Activated naive CD4-positive, alpha-beta T cell treated with anti-CD3 and anti-CD28 coated beads, Interleukin-2, amount 50 U/mL, for 24 hours (primary cell): ENCODE measurements around the gene P2RY2.
"Not testable (repeated sequence)": the region's sequence is repeated elsewhere in the genome, so short reads cannot be mapped to it uniquely, and the experiment has no call there.

Experiments
- H3K27ac Mint-ChIP-seq: one replicate; pipeline ENCODE4 v1.8.0; 2021; ENCODE audit warnings: mild to moderate bottlenecking, mixed read lengths
- H3K27me3 Mint-ChIP-seq: one replicate; pipeline ENCODE4 v1.8.0; 2021; ENCODE audit warnings: mixed read lengths
- H3K36me3 Mint-ChIP-seq: one replicate; pipeline ENCODE4 v1.8.0; 2021; ENCODE audit warnings: mixed read lengths
- H3K4me1 Mint-ChIP-seq: one replicate; pipeline ENCODE4 v1.8.0; 2021; ENCODE audit warnings: mixed read lengths
- H3K4me3 Mint-ChIP-seq: one replicate; pipeline ENCODE4 v1.8.0; 2021; ENCODE audit warnings: mild to moderate bottlenecking, mixed read lengths
- H3K9me3 Mint-ChIP-seq: one replicate; pipeline ENCODE4 v1.8.0; 2021; ENCODE audit warnings: mixed read lengths

The P2RY2 gene

GRCh38 chr11:73196576-73196975 is 21.5 kb upstream of the P2RY2 start:
- no peaks in the 10 kb centered on the region for H3K36me3 Mint-ChIP-seq
- H3K9me3 Mint-ChIP-seq: no peaks in the 10 kb centered on the region
- no peaks in the 10 kb centered on the region for H3K27me3 Mint-ChIP-seq
- H3K4me3 Mint-ChIP-seq: no peak overlapping the region
- H3K4me1 Mint-ChIP-seq: no peaks in the 10 kb centered on the region
- no peak overlapping the region for H3K27ac Mint-ChIP-seq

- Mint-ChIP-seq H3K27ac (no peak overlapping the region), H3K27me3 (no peaks in the 10 kb centered on the region), H3K9me3 (no peaks in the 10 kb centered on the region), H3K36me3 (no peaks in the 10 kb centered on the region), H3K4me1 (no peaks in the 10 kb centered on the region), H3K4me3 (no peak overlapping the region)
These were observed 20.7 kb upstream of the P2RY2 start for GRCh38 chr11:73197348-73197747.

- H3K27me3 Mint-ChIP-seq, H3K4me1 Mint-ChIP-seq, H3K27ac Mint-ChIP-seq, H3K4me3 Mint-ChIP-seq, H3K36me3 Mint-ChIP-seq, H3K9me3 Mint-ChIP-seq: not testable (repeated sequence)
These were observed 20.3 kb upstream of the P2RY2 start for GRCh38 chr11:73197787-73198186.

- H3K4me1 Mint-ChIP-seq: no peaks in the 10 kb centered on the region
- H3K36me3 Mint-ChIP-seq: no peaks in the 10 kb centered on the region
- peaks cover 2% of the 10 kb centered on the region for H3K27me3 Mint-ChIP-seq
- no peak overlapping the region for H3K27ac Mint-ChIP-seq
- no peak overlapping the region for H3K4me3 Mint-ChIP-seq
- H3K9me3 Mint-ChIP-seq: no peaks in the 10 kb centered on the region
These were observed 19.4 kb upstream of the P2RY2 start for GRCh38 chr11:73198677-73199076.

- no peaks in the 10 kb centered on the region for H3K36me3 Mint-ChIP-seq
- H3K4me1 Mint-ChIP-seq: no peaks in the 10 kb centered on the region
- no peak overlapping the region for H3K4me3 Mint-ChIP-seq
- H3K27ac Mint-ChIP-seq: no peak overlapping the region
- H3K9me3 Mint-ChIP-seq: no peaks in the 10 kb centered on the region
- peaks cover 2% of the 10 kb centered on the region for H3K27me3 Mint-ChIP-seq
These were observed 18.6 kb upstream of the P2RY2 start for GRCh38 chr11:73199446-73199845.

- Mint-ChIP-seq H3K4me3 (no peak overlapping the region), H3K36me3 (no peaks in the 10 kb centered on the region), H3K27ac (no peak overlapping the region), H3K27me3 (peaks cover 3% of the 10 kb centered on the region), H3K4me1 (no peaks in the 10 kb centered on the region), H3K9me3 (no peaks in the 10 kb centered on the region)
These were observed 17.8 kb upstream of the P2RY2 start for GRCh38 chr11:73200256-73200655.

- Mint-ChIP-seq H3K4me1 (no peaks in the 10 kb centered on the region), H3K4me3 (no peak overlapping the region), H3K9me3 (no peaks in the 10 kb centered on the region), H3K36me3 (no peaks in the 10 kb centered on the region), H3K27ac (no peak overlapping the region), H3K27me3 (peaks cover 3% of the 10 kb centered on the region)
These were observed 16.8 kb upstream of the P2RY2 start for GRCh38 chr11:73201249-73201648.

- Mint-ChIP-seq H3K36me3 (no peaks in the 10 kb centered on the region), H3K27ac (no peak overlapping the region)
These were observed 15.9 kb upstream of the P2RY2 start for GRCh38 chr11:73201888-73202780.

GRCh38 chr11:73203322-73203721 is 14.8 kb upstream of the P2RY2 start:
- peaks cover 3% of the 10 kb centered on the region for H3K27me3 Mint-ChIP-seq

More at GRCh38 chr11:73201888-73202780, 15.9 kb upstream of the P2RY2 start:
- Mint-ChIP-seq H3K27me3 (peaks cover 3% of the 10 kb centered on the region), H3K4me3 (no peak overlapping the region), H3K4me1 (no peaks in the 10 kb centered on the region), H3K9me3 (no peaks in the 10 kb centered on the region)

GRCh38 chr11:73203790-73204189 is 14.3 kb upstream of the P2RY2 start:
- Mint-ChIP-seq H3K27me3 (peaks cover 3% of the 10 kb centered on the region), H3K4me1 (no peaks in the 10 kb centered on the region), H3K27ac (no peak overlapping the region), H3K9me3 (no peaks in the 10 kb centered on the region), H3K36me3 (no peaks in the 10 kb centered on the region), H3K4me3 (no peak overlapping the region)

More at GRCh38 chr11:73203322-73203721, 14.8 kb upstream of the P2RY2 start:
- H3K36me3 Mint-ChIP-seq: no peaks in the 10 kb centered on the region
- H3K4me1 Mint-ChIP-seq: no peaks in the 10 kb centered on the region
- no peaks in the 10 kb centered on the region for H3K9me3 Mint-ChIP-seq
- no peak overlapping the region for H3K4me3 Mint-ChIP-seq
- no peak overlapping the region for H3K27ac Mint-ChIP-seq

- Mint-ChIP-seq H3K4me3 (no peak overlapping the region), H3K4me1 (no peaks in the 10 kb centered on the region), H3K27me3 (peaks cover 3% of the 10 kb centered on the region), H3K9me3 (no peaks in the 10 kb centered on the region), H3K36me3 (no peaks in the 10 kb centered on the region), H3K27ac (no peak overlapping the region)
These were observed 13.4 kb upstream of the P2RY2 start for GRCh38 chr11:73204711-73205121.

- Mint-ChIP-seq H3K9me3 (no peaks in the 10 kb centered on the region), H3K27me3 (peaks cover 3% of the 10 kb centered on the region), H3K4me3 (no peak overlapping the region), H3K4me1 (no peaks in the 10 kb centered on the region), H3K27ac (no peak overlapping the region), H3K36me3 (no peaks in the 10 kb centered on the region)
These were observed 12.3 kb upstream of the P2RY2 start for GRCh38 chr11:73205661-73206343.

GRCh38 chr11:73206801-73207200 is 11.3 kb upstream of the P2RY2 start:
- Mint-ChIP-seq H3K4me1 (no peaks in the 10 kb centered on the region), H3K4me3 (no peak overlapping the region), H3K36me3 (no peaks in the 10 kb centered on the region), H3K9me3 (no peaks in the 10 kb centered on the region), H3K27ac (no peak overlapping the region), H3K27me3 (peaks cover 3% of the 10 kb centered on the region)

GRCh38 chr11:73209892-73210291 is 8.2 kb upstream of the P2RY2 start:
- H3K4me1 Mint-ChIP-seq: no peaks in the 10 kb centered on the region
- no peak overlapping the region for H3K27ac Mint-ChIP-seq
- H3K4me3 Mint-ChIP-seq: no peak overlapping the region
- H3K36me3 Mint-ChIP-seq: no peaks in the 10 kb centered on the region
- no peaks in the 10 kb centered on the region for H3K9me3 Mint-ChIP-seq
- peaks cover 1% of the 10 kb centered on the region for H3K27me3 Mint-ChIP-seq

GRCh38 chr11:73210916-73211667 is 7.0 kb upstream of the P2RY2 start:
- Mint-ChIP-seq H3K9me3 (no peaks in the 10 kb centered on the region), H3K27ac (no peak overlapping the region), H3K27me3 (no peaks in the 10 kb centered on the region), H3K4me3 (no peak overlapping the region), H3K36me3 (no peaks in the 10 kb centered on the region), H3K4me1 (no peaks in the 10 kb centered on the region)
